GM18870 (cell line): ENCODE data around the gene ARL4D.
"Not testable (repeated sequence)": the region's sequence is repeated elsewhere in the genome, so short reads cannot be mapped to it uniquely, and the experiment has no call there.

Experiments used
- ATAC-seq: cut with Tn5 transposase; IDR thresholded peaks from one replicate; pipeline ENCODE4 v1.9.1; 2021; ENCODE audit warnings: moderate library complexity; ENCODE audit not compliant: unreplicated experiment

Gene ARL4D

DNA sequence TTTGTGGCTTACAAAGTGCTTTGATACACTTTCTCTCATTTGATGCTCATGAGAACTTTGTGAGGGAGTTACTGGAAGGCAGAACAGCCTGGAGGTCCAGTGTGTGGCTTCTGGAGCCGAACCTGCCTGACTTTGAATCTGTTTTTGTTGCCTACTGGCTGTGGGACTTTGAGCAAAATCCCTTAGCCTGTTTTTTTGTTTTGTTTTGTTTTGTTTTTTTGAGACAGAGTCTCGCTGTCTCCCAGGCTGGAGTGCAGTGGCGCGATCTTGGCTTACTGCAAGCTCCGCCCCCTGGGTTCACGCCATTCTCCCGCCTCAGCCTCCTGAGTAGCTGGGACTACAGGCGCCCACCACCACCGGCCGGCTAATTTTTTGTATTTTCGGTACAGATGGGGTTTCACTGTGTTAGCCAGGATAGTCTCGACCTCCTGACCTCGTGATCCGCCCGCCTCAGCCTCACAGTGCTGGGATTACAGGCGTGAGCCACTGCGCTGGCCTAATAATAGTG is 20.6 kb downstream of the ARL4D start:
- not testable (repeated sequence) for ATAC-seq

- no peak for ATAC-seq
Measured at GRCh38 chr17:43423777-43424455, 25.1 kb downstream of the ARL4D start.

DNA sequence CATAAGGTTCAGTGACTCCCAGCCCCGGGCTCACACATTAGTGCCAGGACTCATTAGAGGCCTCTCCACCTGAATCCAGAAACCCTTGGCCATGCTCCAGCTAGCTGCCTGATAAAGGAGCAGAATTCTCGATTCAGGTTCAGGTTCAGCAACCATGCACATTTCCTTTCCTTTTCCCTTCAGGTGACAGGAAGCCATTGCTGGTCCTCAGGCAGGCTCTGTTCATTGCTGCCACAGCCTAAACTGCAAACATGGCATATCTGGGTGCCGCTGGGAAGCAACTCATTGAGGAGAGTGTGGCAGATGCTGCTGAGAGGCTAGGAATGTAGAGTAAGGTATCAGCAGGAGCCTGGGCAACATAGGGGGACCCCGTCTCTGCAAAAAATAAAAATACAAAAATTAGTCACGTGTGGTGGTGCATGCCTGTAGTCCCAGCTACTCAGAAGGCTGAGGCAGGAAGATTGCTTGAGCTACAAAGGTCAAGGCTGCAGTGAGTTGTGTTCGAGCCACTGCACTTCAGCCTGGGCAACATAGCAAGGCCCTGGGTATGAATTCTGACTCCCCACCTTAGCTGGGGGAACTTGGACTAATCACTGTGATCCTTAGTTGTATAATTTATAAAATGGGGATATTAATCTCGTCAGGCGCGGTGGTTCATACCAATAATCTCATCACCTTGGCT is 28.7 kb downstream of the ARL4D start:
- no peak for ATAC-seq

GRCh38 chr17:43428524-43428923 is 29.7 kb downstream of the ARL4D start:
- no peak for ATAC-seq

GRCh38 chr17:43430936-43431713 is 32.3 kb downstream of the ARL4D start:
- no peak for ATAC-seq

- ATAC-seq: no peak
Measured at GRCh38 chr17:43431714-43432523, 33.1 kb downstream of the ARL4D start.

GRCh38 chr17:43434902-43435319 is 36.1 kb downstream of the ARL4D start:
- ATAC-seq: no peak

DNA sequence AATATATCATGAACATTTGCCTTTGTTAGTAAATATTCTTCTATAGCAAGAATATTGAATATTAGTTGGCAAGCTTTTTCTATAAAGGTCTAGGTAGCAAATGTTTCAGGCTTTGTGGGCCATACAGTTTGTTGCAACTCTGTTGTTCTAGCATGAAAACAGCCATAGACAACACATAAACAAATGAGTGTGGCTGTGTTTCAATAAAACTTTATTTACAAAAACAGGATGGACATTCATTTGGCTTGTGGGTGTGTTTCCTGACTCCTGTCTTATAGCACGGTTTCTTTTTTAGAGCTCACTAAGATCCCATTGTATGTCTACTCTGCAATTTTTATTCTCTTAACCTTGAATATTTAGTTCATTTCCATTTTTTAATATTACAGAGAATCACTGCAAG is 39.0 kb downstream of the ARL4D start:
- ATAC-seq: no peak

- no peak for ATAC-seq
Measured at GRCh38 chr17:43438626-43439025, 39.8 kb downstream of the ARL4D start.

DNA sequence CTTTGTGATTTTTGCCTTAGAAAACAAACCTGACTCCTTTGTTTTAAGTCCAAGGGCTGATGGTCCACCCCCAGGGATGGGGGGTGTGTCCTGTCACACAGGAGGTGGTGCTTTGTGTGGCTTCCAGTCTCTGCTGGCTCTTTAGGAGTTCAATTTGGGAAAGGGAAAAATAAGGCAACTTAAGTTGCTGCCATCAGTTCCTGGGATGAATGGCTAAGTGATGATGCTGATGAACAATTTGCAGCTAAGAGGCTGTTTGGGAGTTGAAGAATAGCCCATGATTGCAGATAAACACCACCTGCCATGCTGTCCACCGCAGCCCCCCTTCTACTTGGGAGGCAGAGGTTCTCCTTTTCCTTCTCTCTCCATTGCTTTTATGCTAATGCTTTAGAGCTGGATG is 40.2 kb downstream of the ARL4D start:
- no peak for ATAC-seq

- no peak for ATAC-seq
Measured at GRCh38 chr17:43442711-43443110, 43.9 kb downstream of the ARL4D start.

- ATAC-seq: no peak
Measured at GRCh38 chr17:43443381-43443780, 44.6 kb downstream of the ARL4D start.

DNA sequence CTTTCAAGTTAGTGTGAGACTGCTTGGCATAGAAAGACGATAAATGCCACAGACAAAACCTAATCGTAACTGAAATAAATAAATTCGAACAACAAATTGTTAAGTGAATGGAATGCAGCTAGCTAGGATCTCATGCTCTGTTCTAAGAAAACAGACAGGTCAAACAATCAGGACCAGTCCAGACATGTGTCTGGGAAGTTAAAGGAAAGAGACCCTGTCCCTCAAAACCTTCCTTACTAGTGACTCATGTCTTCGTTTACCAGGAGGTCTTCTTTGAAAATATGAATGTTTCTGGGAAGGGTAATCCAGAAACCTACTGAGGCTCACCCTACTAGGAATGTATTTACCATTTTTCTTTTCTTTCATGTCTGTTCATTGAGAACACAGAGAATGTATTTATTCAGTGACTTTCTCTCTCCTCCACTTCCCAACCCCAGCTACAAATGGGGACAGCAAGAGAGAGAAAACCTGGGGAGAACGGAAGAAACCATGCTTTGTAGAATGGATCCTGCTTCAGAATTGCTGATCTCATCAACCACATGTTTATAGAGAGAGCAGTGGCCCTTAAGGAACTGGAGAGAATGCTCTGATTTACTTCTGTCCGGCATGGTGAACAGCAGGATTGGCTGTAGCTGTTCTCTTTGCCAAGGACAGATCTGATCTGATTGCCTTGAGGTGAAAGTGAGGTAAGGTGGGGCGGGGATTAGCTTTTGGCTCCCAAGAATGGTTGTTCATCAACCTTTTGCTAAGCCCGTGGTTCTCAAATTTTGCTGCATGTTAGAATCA is 45.6 kb downstream of the ARL4D start:
- ATAC-seq: no peak

DNA sequence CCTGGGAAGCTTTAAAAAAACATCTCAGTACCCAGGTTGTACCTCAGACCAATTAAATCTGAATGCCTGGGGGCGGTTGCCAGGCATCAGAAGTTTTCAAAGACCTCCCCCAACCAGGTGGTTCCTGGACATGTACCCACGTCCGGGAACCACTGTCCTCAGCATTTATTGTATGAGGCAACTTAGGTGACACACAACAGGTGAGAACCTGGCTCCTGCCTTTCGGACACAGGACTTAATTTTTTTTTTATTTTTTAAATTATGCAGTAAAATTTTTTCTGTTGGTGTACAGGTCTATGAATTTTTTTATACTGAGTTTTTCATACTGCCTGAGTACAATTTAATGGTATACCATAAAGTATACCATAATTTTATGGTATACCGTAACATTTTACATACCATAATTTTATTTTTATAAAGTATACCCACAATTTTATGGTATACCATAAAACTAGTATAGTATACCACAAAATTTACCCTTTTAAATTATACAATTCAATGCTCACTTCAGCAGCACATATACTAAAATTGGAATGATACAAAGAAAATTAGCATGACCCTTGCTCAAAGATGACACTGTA is 46.3 kb downstream of the ARL4D start:
- ATAC-seq: no peak

GRCh38 chr17:43446773-43447172 is 48.0 kb downstream of the ARL4D start:
- ATAC-seq: no peak

GRCh38 chr17:43448720-43449469 is 50.1 kb downstream of the ARL4D start:
- no peak for ATAC-seq

- no peak for ATAC-seq
Measured at GRCh38 chr17:43449470-43450248, 50.9 kb downstream of the ARL4D start.
